ENCODE data around the gene ADGRA3. TPM values are rescaled to one million over a fixed set of nuclear protein-coding genes. Genes with fewer than 3 reads are reported as not detected.

Gene ADGRA3
- total RNA-seq, 1 experiment from 2014 or later: 35.0 TPM

GRCh38 chr4:22338796-22339195 lies 177.1 kb downstream of the ADGRA3 start:
- intact Hi-C loops (cut with micrococcal nuclease; ENCODE audit: unreplicated experiment): no loop called here
- TF ChIP-seq CTCF (IDR thresholded peaks at IDR 0.05; ENCODE audit: insufficient read depth in 1 of 2, low read depth in 1 of 2, low read length in 1 of 2, severe bottlenecking in 1 of 2, unreplicated experiment in 1 of 2): no peak

More at GRCh38 chr4:22338796-22339195, 177.1 kb downstream of the ADGRA3 start:
- Histone ChIP-seq H3K4me1 (no peaks in the 10 kb centered on the region), H3K9me3 (no peaks in the 10 kb centered on the region), H3K4me3 (ENCODE audit: low read depth, low read length) (no peak overlapping the region), H3K36me3 (ENCODE audit: control insufficient read depth, insufficient read depth, low read length) (no peaks in the 10 kb centered on the region), H3K27me3 (replicated peaks; ENCODE audit: control insufficient read depth, insufficient read depth, low read length) (no peaks in the 10 kb centered on the region)
- DNase-seq: no peak
- no peaks in the 10 kb centered on the region for H3K9me3 Mint-ChIP-seq (ENCODE audit: unreplicated experiment)
- H3K4me1 Mint-ChIP-seq (ENCODE audit: low read depth, unreplicated experiment): no peaks in the 10 kb centered on the region
- CTCF ChIA-PET: no interaction called here
- no peak overlapping the region for H3K27ac Mint-ChIP-seq (ENCODE audit: unreplicated experiment)
- no peaks in the 10 kb centered on the region for H3K27me3 Mint-ChIP-seq (ENCODE audit: insufficient read depth, unreplicated experiment)
- POLR2A ChIA-PET: no interaction called here
- no peak overlapping the region for H3K4me3 Mint-ChIP-seq (ENCODE audit: unreplicated experiment)
- H3K36me3 Mint-ChIP-seq (ENCODE audit: insufficient read depth, unreplicated experiment): no peaks in the 10 kb centered on the region
- no TSS peak for BruUV-seq (replicated peaks)

Other genes with a start within 250 kb of the ADGRA3 start
- 0.25 and 0.37 TPM in 2 replicates for gene GBA3, start 176.9 kb upstream of the ADGRA3 start, total RNA-seq (2022)

Data from Caco-2 (cell line).